ENCODE measurements around the gene BMPR1B.
"Not testable (repeated sequence)": the region's sequence is repeated elsewhere in the genome, so short reads cannot be mapped to it uniquely, and the experiment has no call there.

Gene BMPR1B

GRCh38 chr4:94763500-94763899 lies 5.7 kb downstream of the BMPR1B start:
- no peak for DNase-seq

GRCh38 chr4:94764069-94764468 lies 6.3 kb downstream of the BMPR1B start:
- no peak for DNase-seq

GRCh38 chr4:94765174-94765573 lies 7.4 kb downstream of the BMPR1B start:
- no peak for DNase-seq

GRCh38 chr4:94765648-94766047 lies 7.9 kb downstream of the BMPR1B start:
- no peak for DNase-seq

GRCh38 chr4:94766856-94767255 lies 9.1 kb downstream of the BMPR1B start:
- DNase-seq, result no peak

- DNase-seq, result no peak
Observed at GRCh38 chr4:94767446-94767845, 9.7 kb downstream of the BMPR1B start.

GRCh38 chr4:94782707-94783106 lies 25.0 kb downstream of the BMPR1B start:
- DNase-seq, result no peak

GRCh38 chr4:94791701-94792100 lies 33.9 kb downstream of the BMPR1B start:
- DNase-seq, result no peak

GRCh38 chr4:94798808-94799207 lies 41.1 kb downstream of the BMPR1B start:
- no peak for DNase-seq

- DNase-seq, result no peak
Observed at GRCh38 chr4:94801016-94801415, 43.3 kb downstream of the BMPR1B start.

GRCh38 chr4:94802091-94802490 lies 44.3 kb downstream of the BMPR1B start:
- DNase-seq, result no peak

- no peak for DNase-seq
Observed at GRCh38 chr4:94803181-94803580, 45.4 kb downstream of the BMPR1B start.

- no peak for DNase-seq
Observed at GRCh38 chr4:94804650-94805049, 46.9 kb downstream of the BMPR1B start.

- no peak for DNase-seq
Observed at GRCh38 chr4:94806376-94806775, 48.6 kb downstream of the BMPR1B start.

GRCh38 chr4:94811643-94812042 lies 53.9 kb downstream of the BMPR1B start:
- no peak for DNase-seq

- DNase-seq, result no peak
Observed at GRCh38 chr4:94813221-94813620, 55.5 kb downstream of the BMPR1B start.

- DNase-seq, result no peak
Observed at GRCh38 chr4:94814237-94814636, 56.5 kb downstream of the BMPR1B start.

- DNase-seq, result no peak
Observed at GRCh38 chr4:94819371-94820168, 61.8 kb downstream of the BMPR1B start.

GRCh38 chr4:94826206-94826605 lies 68.5 kb downstream of the BMPR1B start:
- DNase-seq, result no peak

- no peak for DNase-seq
Observed at GRCh38 chr4:94827481-94828110, 69.8 kb downstream of the BMPR1B start.

GRCh38 chr4:94828882-94829281 lies 71.1 kb downstream of the BMPR1B start:
- DNase-seq, result no peak

- no peak for DNase-seq
Observed at GRCh38 chr4:94831607-94832006, 73.9 kb downstream of the BMPR1B start.

- DNase-seq, result not testable (repeated sequence)
Observed at GRCh38 chr4:94832329-94832728, 74.6 kb downstream of the BMPR1B start.

- DNase-seq, result no peak
Observed at GRCh38 chr4:94833394-94833793, 75.6 kb downstream of the BMPR1B start.

- no peak for DNase-seq
Observed at GRCh38 chr4:94834501-94834900, 76.7 kb downstream of the BMPR1B start.

All from NCI-H1436 treated with DMSO at 0.1 percent for 48 hours (cell line).